Measurements from ENCODE around the gene CGNL1.

Gene CGNL1

GRCh38 chr15:57353317-57353804 lies 22.9 kb upstream of the CGNL1 start:
- no peak for DNase-seq (ENCODE audit: low read depth, low spot score)

GRCh38 chr15:57354436-57355123 lies 21.7 kb upstream of the CGNL1 start:
- DNase-seq (ENCODE audit: low read depth, low spot score): no peak

- DNase-seq (ENCODE audit: low read depth, low spot score): no peak
These were observed 21.0 kb upstream of the CGNL1 start for GRCh38 chr15:57355259-57355658.

GRCh38 chr15:57356178-57356577 lies 20.1 kb upstream of the CGNL1 start:
- DNase-seq (ENCODE audit: low read depth, low spot score): no peak

GRCh38 chr15:57356636-57357035 lies 19.7 kb upstream of the CGNL1 start:
- no peak for DNase-seq (ENCODE audit: low read depth, low spot score)

- DNase-seq (ENCODE audit: low read depth, low spot score): no peak
These were observed 18.5 kb upstream of the CGNL1 start for GRCh38 chr15:57357799-57358198.

- no peak for DNase-seq (ENCODE audit: low read depth, low spot score)
These were observed 17.7 kb upstream of the CGNL1 start for GRCh38 chr15:57358571-57358970.

- DNase-seq (ENCODE audit: low read depth, low spot score): no peak
These were observed 12.6 kb upstream of the CGNL1 start for GRCh38 chr15:57363661-57364060.

GRCh38 chr15:57364282-57365007 lies 11.9 kb upstream of the CGNL1 start:
- DNase-seq (ENCODE audit: low read depth, low spot score): no peak

GRCh38 chr15:57367556-57367955 lies 8.7 kb upstream of the CGNL1 start:
- DNase-seq (ENCODE audit: low read depth, low spot score): no peak

- no peak for DNase-seq (ENCODE audit: low read depth, low spot score)
These were observed 5.4 kb upstream of the CGNL1 start for GRCh38 chr15:57370929-57371328.

- DNase-seq (ENCODE audit: low read depth, low spot score): no peak
These were observed 2.9 kb upstream of the CGNL1 start for GRCh38 chr15:57373251-57373881.

GRCh38 chr15:57373882-57374276 lies 2.4 kb upstream of the CGNL1 start:
- no peak for DNase-seq (ENCODE audit: low read depth, low spot score)

- DNase-seq (ENCODE audit: low read depth, low spot score): no peak
These were observed 582 bp downstream of the CGNL1 start for GRCh38 chr15:57376696-57377477.

- no peak for DNase-seq (ENCODE audit: low read depth, low spot score)
These were observed 1.2 kb downstream of the CGNL1 start for GRCh38 chr15:57377478-57377847.

GRCh38 chr15:57379487-57379886 lies 3.2 kb downstream of the CGNL1 start:
- DNase-seq (ENCODE audit: low read depth, low spot score): no peak

GRCh38 chr15:57380854-57381253 lies 4.5 kb downstream of the CGNL1 start:
- no peak for DNase-seq (ENCODE audit: low read depth, low spot score)

GRCh38 chr15:57382215-57382614 lies 5.9 kb downstream of the CGNL1 start:
- DNase-seq (ENCODE audit: low read depth, low spot score): no peak

GRCh38 chr15:57382969-57383368 lies 6.7 kb downstream of the CGNL1 start:
- DNase-seq (ENCODE audit: low read depth, low spot score): no peak

- DNase-seq (ENCODE audit: low read depth, low spot score): no peak
These were observed 7.7 kb downstream of the CGNL1 start for GRCh38 chr15:57384024-57384423.

GRCh38 chr15:57384816-57385215 lies 8.5 kb downstream of the CGNL1 start:
- DNase-seq (ENCODE audit: low read depth, low spot score): no peak

GRCh38 chr15:57385923-57386390 lies 9.7 kb downstream of the CGNL1 start:
- DNase-seq (ENCODE audit: low read depth, low spot score): no peak
